GM19324 (cell line): Measurements from ENCODE around the gene TWF2.

ENCODE experiments used
- ATAC-seq: cut with Tn5 transposase; IDR thresholded peaks from one replicate; pipeline ENCODE4 v1.9.1; 2021; ENCODE audit warnings: mild to moderate bottlenecking, moderate library complexity; ENCODE audit not compliant: unreplicated experiment, low FRiP score

TWF2 gene

GRCh38 chr3:52240059-52240885, 1.3 kb upstream of the TWF2 start:
- no peak for ATAC-seq

- ATAC-seq = no peak
These were observed 681 bp downstream of the TWF2 start for GRCh38 chr3:52238193-52238760.

- no peak for ATAC-seq
These were observed 1.2 kb downstream of the TWF2 start for GRCh38 chr3:52237657-52238172.

- no peak for ATAC-seq
These were observed 1.8 kb downstream of the TWF2 start for GRCh38 chr3:52237006-52237656.

- no peak for ATAC-seq
These were observed 2.5 kb downstream of the TWF2 start for GRCh38 chr3:52236424-52236886.

- no peak for ATAC-seq
These were observed 4.2 kb downstream of the TWF2 start for GRCh38 chr3:52234516-52235447.

- no peak for ATAC-seq
These were observed 5.0 kb downstream of the TWF2 start for GRCh38 chr3:52233968-52234367.

GRCh38 chr3:52233108-52233591, 5.8 kb downstream of the TWF2 start:
- ATAC-seq = no peak

GRCh38 chr3:52232279-52233107, 6.5 kb downstream of the TWF2 start:
- ATAC-seq = no peak

- ATAC-seq = no peak
These were observed 7.3 kb downstream of the TWF2 start for GRCh38 chr3:52231502-52232278.

GRCh38 chr3:52230889-52231499, 8.0 kb downstream of the TWF2 start:
- ATAC-seq = no peak

GRCh38 chr3:52230461-52230860, 8.5 kb downstream of the TWF2 start:
- ATAC-seq = no peak

- ATAC-seq = no peak
These were observed 9.3 kb downstream of the TWF2 start for GRCh38 chr3:52229656-52230055.

GRCh38 chr3:52228751-52229291, 10.1 kb downstream of the TWF2 start:
- no peak for ATAC-seq

GRCh38 chr3:52228266-52228665, 10.7 kb downstream of the TWF2 start:
- ATAC-seq = no peak

GRCh38 chr3:52227766-52228165, 11.2 kb downstream of the TWF2 start:
- no peak for ATAC-seq

- no peak for ATAC-seq
These were observed 11.8 kb downstream of the TWF2 start for GRCh38 chr3:52227117-52227516.
